Stimulated activated CD4-positive, alpha-beta T cell treated with anti-CD3 and anti-CD28 coated beads, Interleukin-2, amount 100 ng/mL, for 4 hours (primary cell): Measurements from ENCODE around the gene TMEM145.

Source experiments
- DNase-seq: peaks from one replicate; pipeline ENCODE4 v3.0.0-alpha.2; 2020; ENCODE audit warnings: low read depth

Gene TMEM145

DNA sequence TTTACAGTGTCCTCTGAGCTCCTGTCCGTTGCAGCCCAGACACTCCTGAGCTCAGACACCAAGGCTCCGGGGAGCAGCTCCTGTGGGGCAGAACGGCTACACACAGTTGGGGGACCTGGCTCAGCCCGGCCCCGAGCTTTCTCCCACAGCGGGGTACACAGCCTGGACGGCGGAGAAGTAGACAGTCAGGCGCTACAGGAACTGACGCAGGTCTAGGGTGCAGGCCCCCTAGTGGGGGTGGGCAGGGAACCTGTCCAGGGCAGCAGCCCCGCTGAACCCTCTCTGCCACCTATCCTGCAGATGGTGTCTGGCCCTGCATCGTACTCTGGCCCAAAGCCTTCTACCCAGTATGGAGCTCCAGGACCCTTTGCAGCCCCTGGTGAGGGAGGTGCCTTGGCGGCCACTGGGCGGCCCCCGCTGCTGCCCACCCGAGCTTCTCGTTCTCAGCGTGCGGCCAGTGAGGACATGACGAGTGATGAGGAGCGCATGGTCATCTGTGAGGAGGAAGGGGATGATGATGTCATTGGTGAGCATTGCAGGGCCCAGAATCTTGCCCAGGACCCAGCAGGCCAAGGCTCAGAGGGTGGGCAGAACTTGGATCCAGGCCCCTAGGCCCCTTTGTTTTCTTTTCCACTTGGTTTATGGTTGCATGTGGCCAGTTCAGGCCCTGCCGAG lies 24.1 kb upstream of the TMEM145 start:
- DNase-seq, result no peak

DNA sequence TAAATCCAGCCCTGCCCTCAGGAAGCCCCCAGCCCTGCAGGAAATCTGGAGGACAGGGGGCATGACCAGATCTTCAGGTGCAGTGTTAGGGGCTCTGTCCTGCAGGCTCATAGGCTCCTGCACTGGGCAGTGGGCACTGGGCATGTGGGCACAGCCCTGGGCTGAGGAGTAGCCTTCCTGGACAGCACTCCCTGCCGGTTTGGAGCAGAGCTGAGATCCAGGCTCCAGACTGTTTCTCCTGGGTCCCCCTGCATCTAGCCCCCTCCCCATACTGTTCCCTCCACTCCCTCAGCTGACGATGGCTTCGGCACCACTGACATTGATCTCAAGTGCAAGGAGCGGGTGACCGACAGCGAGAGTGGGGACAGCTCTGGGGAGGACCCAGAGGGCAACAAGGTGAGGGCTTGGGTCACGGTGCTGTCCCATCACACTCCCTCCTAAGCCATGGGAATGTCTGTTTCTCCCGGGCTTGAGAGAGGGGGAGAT lies 23.5 kb upstream of the TMEM145 start:
- no peak for DNase-seq

GRCh38 chr19:42290136-42290522 lies 23.0 kb upstream of the TMEM145 start:
- no peak for DNase-seq

GRCh38 chr19:42290523-42291434 lies 22.3 kb upstream of the TMEM145 start:
- DNase-seq, result no peak

DNA sequence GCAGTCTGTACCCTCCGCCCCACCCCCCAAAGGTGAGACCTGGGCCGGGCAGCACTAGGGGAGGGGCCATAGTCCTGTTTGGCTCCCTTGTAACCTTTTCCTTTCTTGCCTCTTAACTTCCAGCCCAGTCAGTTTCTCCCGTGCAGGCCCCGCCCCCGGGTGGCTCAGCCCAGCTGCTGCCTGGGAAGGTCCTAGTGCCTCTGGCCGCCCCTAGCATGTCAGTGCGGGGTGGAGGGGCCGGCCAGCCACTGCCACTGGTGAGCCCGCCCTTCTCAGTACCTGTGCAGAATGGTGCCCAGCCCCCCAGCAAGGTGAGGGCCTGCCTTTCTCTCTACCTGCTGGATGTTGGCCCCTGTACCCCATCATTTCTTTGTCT lies 21.7 kb upstream of the TMEM145 start:
- no peak for DNase-seq

DNA sequence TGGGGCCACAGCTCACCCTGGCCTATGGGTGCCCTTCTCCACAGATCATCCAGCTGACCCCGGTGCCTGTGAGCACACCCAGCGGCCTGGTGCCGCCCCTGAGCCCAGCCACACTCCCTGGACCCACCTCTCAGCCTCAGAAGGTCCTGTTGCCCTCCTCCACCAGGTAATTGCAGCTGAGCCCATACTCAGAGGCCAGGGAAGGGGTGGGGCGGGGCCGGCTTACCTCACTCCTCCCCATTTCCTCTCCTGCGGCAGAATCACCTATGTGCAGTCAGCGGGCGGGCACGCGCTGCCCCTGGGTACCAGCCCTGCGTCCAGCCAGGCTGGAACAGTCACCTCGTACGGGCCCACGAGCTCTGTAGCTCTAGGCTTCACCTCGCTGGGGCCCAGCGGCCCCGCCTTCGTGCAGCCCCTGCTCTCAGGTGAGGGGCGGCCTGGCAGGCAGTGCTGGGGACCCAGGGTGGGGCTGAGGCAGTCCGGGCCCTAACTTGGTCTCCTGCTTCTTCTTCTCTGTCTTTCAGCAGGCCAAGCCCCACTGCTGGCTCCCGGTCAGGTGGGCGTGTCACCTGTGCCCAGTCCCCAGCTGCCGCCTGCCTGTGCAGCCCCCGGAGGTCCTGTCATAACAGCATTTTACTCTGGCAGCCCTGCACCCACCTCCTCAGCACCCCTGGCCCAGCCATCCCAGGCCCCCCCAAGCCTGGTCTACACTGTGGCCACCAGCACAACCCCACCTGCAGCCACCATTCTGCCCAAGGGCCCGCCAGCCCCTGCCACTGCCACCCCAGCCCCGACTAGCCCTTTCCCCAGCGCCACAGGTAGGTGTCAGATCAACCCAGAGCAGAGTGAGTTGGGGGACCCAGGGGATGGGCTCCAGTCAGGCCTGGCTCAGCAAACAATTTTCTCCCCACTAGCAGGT lies 20.8 kb upstream of the TMEM145 start:
- no peak for DNase-seq

DNA sequence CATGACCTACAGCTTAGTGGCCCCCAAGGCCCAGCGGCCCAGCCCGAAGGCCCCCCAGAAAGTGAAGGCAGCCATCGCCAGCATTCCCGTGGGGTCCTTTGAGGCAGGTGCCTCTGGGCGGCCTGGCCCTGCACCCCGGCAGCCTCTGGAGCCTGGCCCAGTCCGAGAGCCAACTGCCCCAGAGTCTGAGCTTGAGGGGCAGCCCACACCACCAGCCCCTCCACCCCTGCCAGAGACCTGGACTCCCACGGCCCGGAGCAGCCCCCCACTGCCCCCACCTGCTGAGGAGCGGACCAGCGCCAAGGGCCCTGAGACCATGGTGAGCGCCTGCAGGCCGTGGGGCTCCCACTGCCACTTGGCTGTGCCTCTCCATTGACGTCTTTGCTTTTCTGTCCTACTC lies 20.1 kb upstream of the TMEM145 start:
- DNase-seq, result no peak

DNA sequence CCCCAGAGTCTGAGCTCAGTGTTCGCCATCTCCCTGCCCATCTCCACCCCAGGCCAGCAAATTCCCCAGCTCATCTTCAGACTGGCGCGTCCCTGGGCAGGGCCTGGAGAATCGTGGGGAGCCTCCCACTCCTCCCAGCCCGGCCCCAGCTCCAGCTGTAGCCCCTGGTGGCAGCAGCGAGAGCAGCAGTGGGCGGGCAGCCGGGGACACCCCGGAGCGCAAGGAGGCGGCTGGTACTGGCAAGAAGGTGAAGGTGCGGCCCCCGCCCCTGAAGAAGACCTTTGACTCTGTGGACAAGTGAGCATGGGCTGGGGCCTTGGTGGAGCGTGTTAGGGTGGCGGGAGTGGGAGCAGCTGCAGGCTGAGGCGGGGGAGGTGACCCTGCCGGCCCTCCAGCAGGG lies 19.6 kb upstream of the TMEM145 start:
- no peak for DNase-seq

DNA sequence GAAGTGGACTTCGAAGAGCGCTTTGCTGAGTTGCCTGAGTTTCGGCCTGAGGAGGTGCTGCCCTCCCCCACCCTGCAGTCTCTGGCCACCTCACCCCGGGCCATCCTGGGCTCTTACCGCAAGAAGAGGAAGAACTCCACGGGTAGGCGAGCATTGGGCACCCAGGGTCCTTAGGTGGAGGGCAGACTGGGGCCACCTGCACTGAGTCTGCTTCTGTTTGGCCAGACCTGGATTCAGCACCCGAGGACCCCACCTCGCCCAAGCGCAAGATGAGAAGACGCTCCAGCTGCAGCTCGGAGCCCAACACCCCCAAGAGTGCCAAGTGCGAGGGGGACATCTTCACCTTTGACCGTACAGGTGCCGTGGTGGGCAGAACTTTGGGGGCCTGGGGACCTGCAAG lies 19.2 kb upstream of the TMEM145 start:
- DNase-seq, result no peak

GRCh38 chr19:42294471-42295137 lies 18.5 kb upstream of the TMEM145 start:
- no peak for DNase-seq

- no peak for DNase-seq
Observed at GRCh38 chr19:42295342-42295741, 17.8 kb upstream of the TMEM145 start.

GRCh38 chr19:42295831-42296525 lies 17.1 kb upstream of the TMEM145 start:
- peak; percentile 81 for DNase-seq

- no peak for DNase-seq
Observed at GRCh38 chr19:42297039-42297438, 16.1 kb upstream of the TMEM145 start.

DNA sequence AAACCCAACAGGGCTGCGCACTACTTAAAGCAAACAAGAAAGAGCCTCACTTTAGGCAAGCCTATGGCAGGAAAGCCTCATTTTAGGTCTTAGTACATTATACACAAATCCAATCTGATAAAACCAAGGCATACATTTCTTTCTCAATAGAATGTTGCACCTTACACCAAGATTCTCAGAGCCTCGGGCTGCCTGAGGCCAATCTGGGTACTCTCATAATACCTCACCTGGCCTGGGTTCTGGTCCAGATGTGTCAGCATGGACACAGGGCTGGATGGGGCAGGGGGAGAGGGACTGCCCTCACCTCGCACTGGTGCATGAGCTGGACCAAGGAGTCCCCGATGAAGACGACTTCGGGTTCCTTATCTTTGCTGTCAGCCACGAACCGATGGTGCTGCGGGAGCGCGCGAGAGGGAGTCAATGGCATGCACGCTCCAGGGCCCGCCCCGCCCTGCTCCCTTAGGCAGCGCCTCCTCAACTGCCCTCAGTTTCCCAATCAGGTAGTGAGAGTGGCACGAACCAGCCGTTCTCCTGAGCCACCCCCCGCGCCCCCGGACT lies 11.4 kb upstream of the TMEM145 start, which contains the start of gene PRR19:
PRR19 (plus strand) TSS at position 487 of the 558 bp plus-strand sequence. CDS start 7,453 bp downstream, outside the sequence.
- no peak for DNase-seq

- DNase-seq, result no peak
Observed at GRCh38 chr19:42303101-42303464, 10.0 kb upstream of the TMEM145 start.

GRCh38 chr19:42303876-42304275 lies 9.2 kb upstream of the TMEM145 start:
- DNase-seq, result no peak

DNA sequence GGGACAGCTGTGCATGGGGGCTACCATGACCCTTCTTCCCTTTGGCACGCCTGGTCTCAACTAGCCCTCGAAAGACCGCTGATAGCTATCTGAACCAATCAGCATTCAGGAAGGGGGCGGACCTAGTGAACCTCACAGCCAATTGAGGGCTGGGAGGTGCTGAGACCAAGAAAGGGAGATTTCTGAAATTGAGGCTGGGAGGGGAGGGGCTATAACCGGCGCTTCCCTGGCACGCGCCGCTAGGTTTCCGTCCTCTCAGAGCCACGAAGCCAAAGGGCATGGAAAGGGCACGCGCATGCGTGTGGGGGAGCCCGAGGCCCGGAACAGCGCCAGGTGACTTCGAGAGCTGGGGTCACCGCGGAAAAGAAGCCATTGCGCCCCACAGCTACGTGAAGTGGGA lies 6.5 kb upstream of the TMEM145 start:
- DNase-seq, result no peak

DNA sequence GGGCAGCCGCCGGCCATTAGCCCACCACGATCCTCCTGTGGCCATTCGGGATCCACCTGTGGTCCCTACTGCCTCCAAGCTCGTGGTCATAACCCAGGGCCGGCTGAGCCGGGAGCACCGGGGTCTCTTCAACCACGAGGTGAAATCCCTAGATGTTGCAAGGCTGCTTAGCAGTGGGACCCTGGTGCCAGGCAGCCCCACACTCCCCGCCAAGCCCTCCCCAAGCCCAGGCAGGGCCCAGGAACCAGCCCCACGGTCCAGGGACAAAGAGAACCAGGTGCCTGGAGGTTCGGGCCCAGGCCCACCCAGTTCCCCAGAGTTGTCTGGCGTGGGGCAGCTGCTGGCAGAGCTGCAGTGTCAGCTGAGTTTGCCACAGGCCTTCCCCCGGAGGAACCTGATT lies 3.4 kb upstream of the TMEM145 start:
- no peak for DNase-seq

DNA sequence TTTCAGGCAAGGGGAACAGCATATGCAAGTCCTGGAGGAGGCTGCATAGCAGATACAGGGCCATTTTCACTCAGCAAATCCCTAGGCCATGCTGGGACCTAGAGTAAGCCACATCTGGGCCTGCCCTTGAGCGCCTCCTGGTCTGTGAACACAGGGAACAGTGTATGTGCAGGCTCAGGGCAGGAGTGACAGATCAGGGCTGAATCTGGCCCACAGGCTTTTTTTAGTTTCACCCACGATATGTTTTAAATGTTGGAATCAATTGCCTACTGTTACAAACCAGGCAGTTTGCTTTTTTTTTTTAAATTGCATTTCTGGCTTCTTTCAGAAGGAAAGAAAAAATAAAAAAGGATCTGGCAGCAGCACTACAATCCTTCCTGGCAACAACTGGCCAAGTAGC lies 1.5 kb upstream of the TMEM145 start:
- DNase-seq, result no peak

DNA sequence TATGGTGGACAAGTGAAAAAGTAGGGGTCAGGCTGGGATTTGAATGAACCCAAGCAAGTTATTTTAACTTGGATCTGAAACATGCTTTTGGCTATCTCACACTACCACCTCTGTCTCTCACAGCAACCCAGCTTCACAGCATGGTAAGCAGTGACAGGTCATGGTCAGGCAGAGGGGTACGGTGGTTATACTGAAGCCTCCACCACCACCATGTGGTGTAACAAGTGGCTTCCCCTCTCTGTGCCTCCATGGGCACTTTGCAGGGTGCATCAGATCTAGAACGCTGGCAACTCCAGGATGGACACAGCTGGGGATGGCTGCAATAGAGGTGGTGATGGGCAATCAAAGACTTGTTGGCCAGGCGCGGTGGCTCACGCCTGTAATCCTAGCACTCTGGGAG lies 739 bp upstream of the TMEM145 start:
- DNase-seq, result no peak
